SU-DHL-6 (cell line): ENCODE measurements around the gene TRMT44.
A peak's percentile ranks its signal among the peaks of the same experiment; 100 is the strongest.

Experiments
- H2AFZ ChIP-seq: fragments of 200-600 bp; sonication (generic); 2 replicates; pipeline ENCODE4 v1.6.1; 2014; ENCODE audit warnings: low read depth, mild to moderate bottlenecking, moderate library complexity, mixed read lengths, antibody characterized with exemption, low read length; ENCODE audit not compliant: severe bottlenecking
- H3F3A ChIP-seq: fragments of 200-600 bp; shearing (Covaris generic); 2 replicates; pipeline ENCODE4 v1.6.0; 2016; ENCODE audit warnings: antibody characterized with exemption, mild to moderate bottlenecking; ENCODE audit not compliant: insufficient read depth
- H3K27ac ChIP-seq: fragments of 200-600 bp; sonication (generic); 2 replicates; pipeline ENCODE4 v1.5.1; 2016; ENCODE audit warnings: low read depth, mild to moderate bottlenecking, low read length, moderate library complexity, mixed read lengths
- H3K27me3 ChIP-seq: fragments of 200-600 bp; sonication (generic), shearing (Covaris generic); 2 replicates; pipeline ENCODE4 v1.6.0; 2014; ENCODE audit warnings: mild to moderate bottlenecking, low read length
- H3K36me3 ChIP-seq: fragments of 200-600 bp; sonication (generic); 2 replicates; pipeline ENCODE4 v1.6.1; 2014; ENCODE audit warnings: mild to moderate bottlenecking, low read length, mixed read lengths
- H3K4me2 ChIP-seq: fragments of 300-600, 200-600 bp; shearing (Covaris generic), sonication (generic); 2 replicates; pipeline ENCODE4 v1.6.0; 2014; ENCODE audit warnings: low read length, low read depth, mild to moderate bottlenecking; ENCODE audit not compliant: poor library complexity, severe bottlenecking
- H3K4me3 ChIP-seq: fragments of 200-600 bp; sonication (generic); 2 replicates; pipeline ENCODE4 v1.5.1; 2014; ENCODE audit warnings: antibody characterized with exemption, low read length, mild to moderate bottlenecking, mixed read lengths; ENCODE audit not compliant: insufficient read depth, poor library complexity, severe bottlenecking
- H3K79me2 ChIP-seq: fragments of 200-600 bp; sonication (generic); 2 replicates; pipeline ENCODE4 v1.6.1; 2014; ENCODE audit warnings: mild to moderate bottlenecking, low read length, moderate library complexity; ENCODE audit not compliant: insufficient read depth
- H3K9ac ChIP-seq: fragments of 200-600 bp; sonication (generic); 2 replicates; pipeline ENCODE4 v1.7.0; 2014; ENCODE audit warnings: mild to moderate bottlenecking, low read length
- H3K9me2 ChIP-seq: fragments of 200-600 bp; sonication (generic); replicated peaks from 2 replicates; pipeline ENCODE4 v1.6.1; 2014; ENCODE audit warnings: low read length; ENCODE audit not compliant: insufficient read depth
- H3K9me3 ChIP-seq: fragments of 200-600 bp; sonication (generic); 2 replicates; pipeline ENCODE4 v1.6.1; 2014; ENCODE audit warnings: low read length, mixed read lengths; ENCODE audit not compliant: insufficient read depth
- H4K20me1 ChIP-seq: fragments of 200-600 bp; sonication (generic); 2 replicates; pipeline ENCODE4 v1.6.1; 2014; ENCODE audit warnings: low read depth, mild to moderate bottlenecking, antibody characterized with exemption, low read length, moderate library complexity, mixed read lengths
- EZH2phosphoT487 ChIP-seq: fragments of 200-600 bp; sonication (generic), shearing (Covaris generic); conservative IDR thresholded peaks from 2 replicates; pipeline ENCODE4 v1.6.1; 2018; ENCODE audit warnings: mild to moderate bottlenecking, antibody characterized with exemption, low read length, moderate library complexity, mixed read lengths
- TF ChIP-seq, protein P1 (sequence below): fragments of 200-600 bp; sonication (generic); IDR thresholded peaks from one replicate; pipeline ENCODE4 v1.5.1; 2017; ENCODE audit warnings: antibody characterized with exemption, mild to moderate bottlenecking, low read length, moderate library complexity; ENCODE audit not compliant: insufficient read depth, poor library complexity, severe bottlenecking

TRMT44 gene

GRCh38 chr4:8441499-8442091 is 1.0 kb downstream of the TRMT44 start:
- no peaks in the 10 kb centered on the region for H3K9me2 ChIP-seq
- no peaks in the 10 kb centered on the region for H4K20me1 ChIP-seq
- H3K4me3 ChIP-seq, result peak overlapping the region; percentile 96
- peak overlapping the region; percentile 83 for H3K4me2 ChIP-seq
- no peaks in the 10 kb centered on the region for H3K27me3 ChIP-seq
- peak overlapping the region; percentile 94 for H3K9ac ChIP-seq
- H3K9me3 ChIP-seq, result no peaks in the 10 kb centered on the region
- H3K27ac ChIP-seq, result no peak overlapping the region
- H3K36me3 ChIP-seq, result no peaks in the 10 kb centered on the region
- TF ChIP-seq, protein P1, sequence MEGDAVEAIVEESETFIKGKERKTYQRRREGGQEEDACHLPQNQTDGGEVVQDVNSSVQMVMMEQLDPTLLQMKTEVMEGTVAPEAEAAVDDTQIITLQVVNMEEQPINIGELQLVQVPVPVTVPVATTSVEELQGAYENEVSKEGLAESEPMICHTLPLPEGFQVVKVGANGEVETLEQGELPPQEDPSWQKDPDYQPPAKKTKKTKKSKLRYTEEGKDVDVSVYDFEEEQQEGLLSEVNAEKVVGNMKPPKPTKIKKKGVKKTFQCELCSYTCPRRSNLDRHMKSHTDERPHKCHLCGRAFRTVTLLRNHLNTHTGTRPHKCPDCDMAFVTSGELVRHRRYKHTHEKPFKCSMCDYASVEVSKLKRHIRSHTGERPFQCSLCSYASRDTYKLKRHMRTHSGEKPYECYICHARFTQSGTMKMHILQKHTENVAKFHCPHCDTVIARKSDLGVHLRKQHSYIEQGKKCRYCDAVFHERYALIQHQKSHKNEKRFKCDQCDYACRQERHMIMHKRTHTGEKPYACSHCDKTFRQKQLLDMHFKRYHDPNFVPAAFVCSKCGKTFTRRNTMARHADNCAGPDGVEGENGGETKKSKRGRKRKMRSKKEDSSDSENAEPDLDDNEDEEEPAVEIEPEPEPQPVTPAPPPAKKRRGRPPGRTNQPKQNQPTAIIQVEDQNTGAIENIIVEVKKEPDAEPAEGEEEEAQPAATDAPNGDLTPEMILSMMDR, result no peak
- TF ChIP-seq EZH2phosphoT487, result no peak
- H2AFZ ChIP-seq, result no peak overlapping the region
- peaks cover 5% of the 10 kb centered on the region; the same call in 1 of the 2 replicates for H3F3A ChIP-seq
- peaks cover 86% of the 10 kb centered on the region for H3K79me2 ChIP-seq

DNA sequence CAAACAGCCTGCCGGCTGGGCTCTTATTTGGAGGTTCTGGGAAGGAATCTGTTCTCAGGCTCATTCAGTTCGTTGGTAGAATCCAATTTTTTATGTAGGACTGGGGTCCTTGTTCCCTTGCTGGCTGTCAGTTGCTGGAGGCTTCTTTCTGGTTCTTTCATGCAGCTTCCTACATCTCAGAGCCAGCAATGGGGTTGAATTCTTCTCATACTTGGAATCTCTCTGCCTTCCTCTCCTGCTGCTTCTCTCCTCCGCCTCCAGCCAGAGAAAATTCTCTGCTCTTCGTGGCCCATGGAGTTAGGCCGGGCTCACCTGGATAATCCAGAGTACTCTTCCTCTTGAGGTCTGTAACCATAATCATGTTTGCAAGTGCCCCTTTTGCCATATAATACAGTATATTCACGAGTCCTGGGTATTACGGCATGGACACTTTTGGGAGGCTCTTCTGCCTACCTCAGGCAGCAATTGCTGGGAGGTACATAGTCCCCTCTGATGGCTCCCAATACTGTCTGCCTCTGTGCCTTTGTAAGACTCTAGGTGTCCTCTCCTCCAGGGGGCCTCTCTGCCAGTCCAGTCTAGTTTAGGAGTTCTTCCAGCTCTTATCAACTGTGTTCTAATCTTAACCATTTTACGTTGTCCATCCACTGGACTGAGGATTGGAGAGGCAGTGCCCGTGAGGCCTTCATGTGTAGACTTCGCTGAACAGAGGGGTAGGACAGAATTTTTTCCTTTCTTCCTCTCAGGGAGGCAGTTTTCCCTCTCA is 2.2 kb downstream of the TRMT44 start:
- H3K36me3 ChIP-seq, result no peaks in the 10 kb centered on the region
- no peak overlapping the region for H3K9ac ChIP-seq
- H3K4me2 ChIP-seq, result peak overlapping the region; percentile 83
- H3K79me2 ChIP-seq, result peaks cover 77% of the 10 kb centered on the region
- H3K4me3 ChIP-seq, result no peak overlapping the region
- no peaks in the 10 kb centered on the region for H3K27me3 ChIP-seq
- TF ChIP-seq, protein P1, result no peak
- no peak for TF ChIP-seq EZH2phosphoT487
- H3K27ac ChIP-seq, result no peak overlapping the region
- peaks cover 5% of the 10 kb centered on the region; the same call in 1 of the 2 replicates for H3F3A ChIP-seq
- no peaks in the 10 kb centered on the region for H3K9me3 ChIP-seq
- H4K20me1 ChIP-seq, result no peaks in the 10 kb centered on the region
- no peak overlapping the region for H2AFZ ChIP-seq
- no peaks in the 10 kb centered on the region for H3K9me2 ChIP-seq

DNA sequence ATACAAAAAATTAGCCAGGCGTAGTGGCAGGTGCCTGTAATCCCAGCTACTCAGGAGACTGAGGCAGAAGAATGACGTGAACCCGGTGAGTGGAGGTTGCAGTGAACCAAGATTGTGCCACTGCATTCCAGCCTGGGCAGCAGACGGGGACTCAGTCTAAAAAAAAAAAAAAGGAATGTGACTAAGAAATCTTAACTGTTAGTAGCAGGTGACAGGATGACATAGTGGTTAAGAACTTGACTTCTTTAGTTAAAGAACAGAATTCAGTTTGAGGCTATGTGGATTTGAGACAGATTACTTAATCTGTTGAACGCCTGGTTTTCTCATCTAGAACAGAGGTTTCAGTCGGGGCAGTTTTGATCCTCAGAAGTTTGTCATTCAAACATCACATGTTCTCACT is 3.2 kb downstream of the TRMT44 start:
- H3K27me3 ChIP-seq, result no peaks in the 10 kb centered on the region
- H3K27ac ChIP-seq, result no peak overlapping the region
- H3K4me2 ChIP-seq, result no peak overlapping the region
- no peak overlapping the region for H3K4me3 ChIP-seq
- no peaks in the 10 kb centered on the region for H3K9me2 ChIP-seq
- peaks cover 67% of the 10 kb centered on the region for H3K79me2 ChIP-seq
- peaks cover 5% of the 10 kb centered on the region; the same call in 1 of the 2 replicates for H3F3A ChIP-seq
- no peaks in the 10 kb centered on the region for H3K9me3 ChIP-seq
- no peak for TF ChIP-seq EZH2phosphoT487
- TF ChIP-seq, protein P1, result no peak
- no peaks in the 10 kb centered on the region for H3K36me3 ChIP-seq
- H2AFZ ChIP-seq, result no peak overlapping the region
- no peaks in the 10 kb centered on the region for H4K20me1 ChIP-seq
- H3K9ac ChIP-seq, result no peak overlapping the region
